ENCODE measurements around the gene CADPS. TPM values are rescaled to one million over a fixed set of nuclear protein-coding genes. Genes with fewer than 3 reads are reported as not detected.

Gene CADPS
- total RNA-seq, 2 donors from 2014 or later: 11.7 to 20.8 TPM

DNA sequence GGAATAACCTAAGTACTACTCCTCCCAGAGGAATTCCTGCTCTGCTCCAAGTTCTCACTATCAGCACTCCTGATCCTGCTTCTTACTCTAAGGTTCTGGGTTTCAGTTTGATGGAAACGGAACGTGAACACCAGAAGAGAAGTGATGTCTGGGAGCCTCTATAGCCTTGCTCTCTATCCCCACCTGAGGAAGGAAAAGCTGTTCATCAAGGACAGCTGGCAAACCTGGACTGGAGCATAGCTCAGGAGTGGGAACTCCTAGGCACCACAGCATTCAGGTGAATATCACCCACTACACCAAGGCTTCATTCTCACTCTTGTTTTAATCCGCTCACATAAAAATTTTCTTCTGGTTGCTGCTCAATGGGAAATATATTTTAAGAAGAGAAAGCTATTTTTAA lies 13.0 kb upstream of the CADPS start:
- TF ChIP-seq, protein P1, sequence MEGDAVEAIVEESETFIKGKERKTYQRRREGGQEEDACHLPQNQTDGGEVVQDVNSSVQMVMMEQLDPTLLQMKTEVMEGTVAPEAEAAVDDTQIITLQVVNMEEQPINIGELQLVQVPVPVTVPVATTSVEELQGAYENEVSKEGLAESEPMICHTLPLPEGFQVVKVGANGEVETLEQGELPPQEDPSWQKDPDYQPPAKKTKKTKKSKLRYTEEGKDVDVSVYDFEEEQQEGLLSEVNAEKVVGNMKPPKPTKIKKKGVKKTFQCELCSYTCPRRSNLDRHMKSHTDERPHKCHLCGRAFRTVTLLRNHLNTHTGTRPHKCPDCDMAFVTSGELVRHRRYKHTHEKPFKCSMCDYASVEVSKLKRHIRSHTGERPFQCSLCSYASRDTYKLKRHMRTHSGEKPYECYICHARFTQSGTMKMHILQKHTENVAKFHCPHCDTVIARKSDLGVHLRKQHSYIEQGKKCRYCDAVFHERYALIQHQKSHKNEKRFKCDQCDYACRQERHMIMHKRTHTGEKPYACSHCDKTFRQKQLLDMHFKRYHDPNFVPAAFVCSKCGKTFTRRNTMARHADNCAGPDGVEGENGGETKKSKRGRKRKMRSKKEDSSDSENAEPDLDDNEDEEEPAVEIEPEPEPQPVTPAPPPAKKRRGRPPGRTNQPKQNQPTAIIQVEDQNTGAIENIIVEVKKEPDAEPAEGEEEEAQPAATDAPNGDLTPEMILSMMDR (conservative IDR thresholded peaks at IDR 0.05): peak; percentile 24
- H3K9me3 ChIP-seq (ENCODE audit: control insufficient read depth, low read length): no peaks in the 10 kb centered on the region
- 39% methylated on average over 2 of the region's 3 CpGs; no CpG with 5 or more reads in 1 of the 2 experiments for WGBS, 2 experiments (ENCODE audit: insufficient coverage in 1 of 2, insufficient read length in 1 of 2)
- no peak overlapping the region for H3K4me3 ChIP-seq (ENCODE audit: low read length)
- H3K27me3 ChIP-seq (ENCODE audit: control insufficient read depth, insufficient read depth, low read length, poor library complexity, severe bottlenecking): no peaks in the 10 kb centered on the region
- H3K27ac ChIP-seq (ENCODE audit: low read depth, low read length): no peak overlapping the region
- Mint-ChIP-seq H3K4me3 (no peak overlapping the region), H3K9me3 (no peaks in the 10 kb centered on the region), H3K36me3 (ENCODE audit: low read depth) (no peaks in the 10 kb centered on the region), H3K27me3 (ENCODE audit: insufficient read depth) (no peaks in the 10 kb centered on the region), H3K4me1 (peaks cover 33% of the 10 kb centered on the region), H3K27ac (no peak overlapping the region)
- peaks cover 6% of the 10 kb centered on the region for H3K4me1 ChIP-seq (ENCODE audit: control insufficient read depth, insufficient read depth, low read length)
- peak; percentile 82 for DNase-seq
- H3K9ac ChIP-seq (ENCODE audit: extremely low read depth, low read length, poor library complexity, severe bottlenecking): no peak overlapping the region
- no peaks in the 10 kb centered on the region for H3K36me3 ChIP-seq (ENCODE audit: control insufficient read depth, insufficient read depth, low read length)

DNA sequence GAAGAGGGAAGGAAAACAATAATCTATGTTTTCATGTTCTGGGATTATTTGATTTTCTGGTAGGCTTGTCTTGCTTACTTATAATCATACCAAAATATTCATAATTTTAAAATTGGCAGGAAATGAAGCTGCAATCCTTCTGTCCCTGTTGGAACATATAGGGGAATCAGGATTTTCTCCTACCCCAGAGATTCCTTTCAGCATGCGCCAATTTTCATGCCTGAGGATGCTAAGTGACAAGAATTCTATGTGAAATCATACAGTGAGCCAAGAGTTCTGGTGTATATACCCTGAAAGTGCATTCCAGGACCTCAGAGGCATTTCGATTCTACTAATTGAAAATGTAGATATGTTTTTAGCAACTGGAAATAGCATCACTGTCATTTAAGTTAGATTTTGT lies 9.9 kb upstream of the CADPS start:
- H3K4me3 Mint-ChIP-seq: no peak overlapping the region
- H3K27me3 Mint-ChIP-seq (ENCODE audit: insufficient read depth): no peaks in the 10 kb centered on the region
- Histone ChIP-seq H3K36me3 (ENCODE audit: control insufficient read depth, insufficient read depth, low read length) (no peaks in the 10 kb centered on the region), H3K9ac (ENCODE audit: extremely low read depth, low read length, poor library complexity, severe bottlenecking) (no peak overlapping the region), H3K27ac (ENCODE audit: low read depth, low read length) (no peak overlapping the region), H3K4me3 (ENCODE audit: low read length) (no peak overlapping the region), H3K4me1 (ENCODE audit: control insufficient read depth, insufficient read depth, low read length) (peaks cover 6% of the 10 kb centered on the region), H3K9me3 (ENCODE audit: control insufficient read depth, low read length) (no peaks in the 10 kb centered on the region), H3K27me3 (ENCODE audit: control insufficient read depth, insufficient read depth, low read length, poor library complexity, severe bottlenecking) (no peaks in the 10 kb centered on the region)
- TF ChIP-seq, protein P1 (conservative IDR thresholded peaks at IDR 0.05): no peak
- no peaks in the 10 kb centered on the region for H3K36me3 Mint-ChIP-seq (ENCODE audit: low read depth)
- H3K4me1 Mint-ChIP-seq: peaks cover 24% of the 10 kb centered on the region
- H3K27ac Mint-ChIP-seq: peak overlapping the region; percentile 78
- H3K9me3 Mint-ChIP-seq: no peaks in the 10 kb centered on the region
- no peak for DNase-seq
- 89 to 100% methylated on average over 2 of the region's 2 CpGs for WGBS, 2 experiments (ENCODE audit: insufficient coverage in 1 of 2, insufficient read length in 1 of 2)

DNA sequence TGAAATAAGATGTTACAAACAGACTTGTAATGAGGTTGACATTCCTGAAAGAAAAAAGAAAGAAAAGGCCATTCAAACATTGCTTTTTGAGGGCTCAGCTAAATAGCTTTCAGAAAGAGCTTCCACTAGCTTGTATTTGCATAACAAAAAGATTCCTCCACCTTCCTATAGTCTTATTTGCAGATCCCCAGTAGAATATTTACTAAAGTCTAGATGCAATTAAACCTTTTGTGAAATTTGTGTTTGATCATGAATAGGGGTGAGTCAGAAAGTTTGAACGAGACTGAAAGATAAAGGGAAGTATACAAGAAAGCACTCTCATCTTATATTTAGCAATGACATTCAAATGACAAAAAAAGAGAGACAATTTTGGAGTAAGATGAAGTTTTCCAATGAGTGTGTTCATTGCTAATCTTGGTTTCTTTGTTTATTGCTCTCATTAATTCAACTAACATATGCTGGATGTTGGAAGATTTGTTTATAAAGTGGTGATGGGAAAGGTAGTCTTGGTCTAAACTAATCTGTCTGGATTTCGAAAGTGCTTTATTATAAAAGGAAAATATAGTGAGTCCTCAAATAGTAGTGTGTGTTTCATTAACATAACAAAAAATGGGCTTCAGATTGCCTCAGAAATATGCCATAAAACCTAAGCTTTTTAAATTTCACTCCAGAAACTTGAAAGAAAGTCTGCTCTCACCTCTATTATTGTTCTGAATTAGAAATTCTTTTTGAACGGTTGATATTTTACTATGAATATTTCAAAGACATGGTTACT lies 9.1 kb upstream of the CADPS start:
- TF ChIP-seq, protein P1 (conservative IDR thresholded peaks at IDR 0.05): no peak
- Mint-ChIP-seq H3K9me3 (no peaks in the 10 kb centered on the region), H3K4me1 (peaks cover 24% of the 10 kb centered on the region), H3K4me3 (no peak overlapping the region), H3K27me3 (ENCODE audit: insufficient read depth) (no peaks in the 10 kb centered on the region), H3K27ac (peak overlapping the region; percentile 78), H3K36me3 (ENCODE audit: low read depth) (no peaks in the 10 kb centered on the region)
- Histone ChIP-seq H3K9ac (ENCODE audit: extremely low read depth, low read length, poor library complexity, severe bottlenecking) (no peak overlapping the region), H3K27me3 (ENCODE audit: control insufficient read depth, insufficient read depth, low read length, poor library complexity, severe bottlenecking) (no peaks in the 10 kb centered on the region), H3K9me3 (ENCODE audit: control insufficient read depth, low read length) (no peaks in the 10 kb centered on the region), H3K36me3 (ENCODE audit: control insufficient read depth, insufficient read depth, low read length) (no peaks in the 10 kb centered on the region), H3K4me1 (ENCODE audit: control insufficient read depth, insufficient read depth, low read length) (peaks cover 6% of the 10 kb centered on the region), H3K27ac (ENCODE audit: low read depth, low read length) (no peak overlapping the region), H3K4me3 (ENCODE audit: low read length) (no peak overlapping the region)
- WGBS, 2 experiments (ENCODE audit: insufficient coverage in 1 of 2, insufficient read length in 1 of 2): 63 to 70% methylated on average over 1 of the region's 3 CpGs
- no peak for DNase-seq

All from endodermal cell (in vitro differentiated cells).